ENCODE results near the gene DEPP1. TPM values are rescaled to one million over a fixed set of nuclear protein-coding genes. Genes with fewer than 3 reads are reported as not detected.
A peak's percentile ranks its signal among the peaks of the same experiment; 100 is the strongest.

DEPP1 gene
- total and polyA plus RNA-seq, 2 donors (not counting 1 experiment from before 2014, with no cell fraction given): not detected

- Mint-ChIP-seq H3K9me3 (ENCODE audit: insufficient read depth) (no peaks in the 10 kb centered on the region), H3K27ac (no peak overlapping the region), H3K27me3 (no peaks in the 10 kb centered on the region), H3K4me1 (peaks cover 5% of the 10 kb centered on the region), H3K4me3 (no peak overlapping the region)
- Histone ChIP-seq H3K9me3 (ENCODE audit: control extremely low read depth in 1 of 3, control insufficient read depth in 2 of 3, insufficient read depth in 1 of 3, low read length in 2 of 3) (no peaks in the 10 kb centered on the region), H3K79me2 (ENCODE audit: control insufficient read depth, insufficient read depth, low read length) (no peaks in the 10 kb centered on the region), H3K4me2 (replicated peaks; ENCODE audit: low read depth, low read length, poor library complexity, severe bottlenecking) (no peak overlapping the region), H4K20me1 (ENCODE audit: control insufficient read depth, insufficient read depth, low read length, poor library complexity, severe bottlenecking) (no peaks in the 10 kb centered on the region), H3K27ac (ENCODE audit: low read length in 2 of 2) (no peak overlapping the region), H3K36me3 (replicated peaks in 1 of 2; ENCODE audit: control extremely low read depth in 1 of 2, control insufficient read depth in 1 of 2, extremely low read depth in 1 of 2, insufficient read depth in 2 of 2, low read length in 1 of 2) (no peaks in the 10 kb centered on the region), H3K4me3 (ENCODE audit: control extremely low read depth in 1 of 5, extremely low read depth in 1 of 5, insufficient read depth in 1 of 5, low read depth in 2 of 5, low read length in 4 of 5) (no peak overlapping the region), H3K9ac (ENCODE audit: low read length) (no peak overlapping the region), H3K4me1 (ENCODE audit: control insufficient read depth in 2 of 2, insufficient read depth in 2 of 2, low read length in 2 of 2) (peaks cover 3 to 15% of the 10 kb centered on the region in 2 donors), H2AFZ (ENCODE audit: insufficient read depth, low read depth, low read length, poor library complexity, severe bottlenecking) (peak overlapping the region; percentile 40), H3K27me3 (replicated peaks in 1 of 4; ENCODE audit: control extremely low read depth in 1 of 4, control insufficient read depth in 3 of 4, insufficient read depth in 4 of 4, low read length in 3 of 4) (peaks cover 0 to 9% (median 0%) of the 10 kb centered on the region in 4 experiments)
- POLR2A ChIA-PET: no interaction called here
- CTCF ChIA-PET: interaction anchor here (1.1 to 9.0 kb wide), 2 partner anchors 16 to 47 kb away, joined by 3 to 93 read pairs; no protein-coding TSS in a partner anchor
- ATAC-seq (ENCODE audit: low read depth): no peak
- intact Hi-C loops (cut with micrococcal nuclease): no loop called here
- 96% methylated on average over 12 of the region's 13 CpGs for WGBS (ENCODE audit: insufficient coverage)
- TF ChIP-seq CTCF (IDR thresholded peaks at IDR 0.05) (no peak), EZH2 (IDR thresholded peaks at IDR 0.05; ENCODE audit: borderline replicate concordance, insufficient read depth, low read depth, low read length, poor library complexity, severe bottlenecking) (no peak)
- DNase-seq: no peak
Observed at GRCh38 chr10:44979281-44980191, 927 bp upstream of the DEPP1 start.

- ATAC-seq (ENCODE audit: low read depth) (no peak), DNase-seq (no peak)
- Histone ChIP-seq H3K27ac (ENCODE audit: low read length in 2 of 2) (no peak overlapping the region), H4K20me1 (ENCODE audit: control insufficient read depth, insufficient read depth, low read length, poor library complexity, severe bottlenecking) (no peaks in the 10 kb centered on the region), H3K4me3 (ENCODE audit: control extremely low read depth in 1 of 5, extremely low read depth in 1 of 5, insufficient read depth in 1 of 5, low read depth in 2 of 5, low read length in 4 of 5) (no peak overlapping the region), H3K79me2 (ENCODE audit: control insufficient read depth, insufficient read depth, low read length) (no peaks in the 10 kb centered on the region), H3K4me2 (replicated peaks; ENCODE audit: low read depth, low read length, poor library complexity, severe bottlenecking) (no peak overlapping the region), H3K36me3 (replicated peaks in 1 of 2; ENCODE audit: control extremely low read depth in 1 of 2, control insufficient read depth in 1 of 2, extremely low read depth in 1 of 2, insufficient read depth in 2 of 2, low read length in 1 of 2) (no peaks in the 10 kb centered on the region), H3K27me3 (replicated peaks in 1 of 4; ENCODE audit: control extremely low read depth in 1 of 4, control insufficient read depth in 3 of 4, insufficient read depth in 4 of 4, low read length in 3 of 4) (peaks cover 0 to 9% (median 0%) of the 10 kb centered on the region in 4 experiments), H3K4me1 (ENCODE audit: control insufficient read depth in 2 of 2, insufficient read depth in 2 of 2, low read length in 2 of 2) (peaks cover 16 to 28% of the 10 kb centered on the region in 2 donors), H3K9ac (ENCODE audit: low read length) (no peak overlapping the region), H2AFZ (ENCODE audit: insufficient read depth, low read depth, low read length, poor library complexity, severe bottlenecking) (peak overlapping the region; percentile 40), H3K9me3 (ENCODE audit: control extremely low read depth in 1 of 3, control insufficient read depth in 2 of 3, insufficient read depth in 1 of 3, low read length in 2 of 3) (no peaks in the 10 kb centered on the region)
- 19% methylated on average over 3 of the region's 4 CpGs for WGBS (ENCODE audit: insufficient coverage)
- Mint-ChIP-seq H3K4me1 (peaks cover 18% of the 10 kb centered on the region), H3K9me3 (ENCODE audit: insufficient read depth) (no peaks in the 10 kb centered on the region), H3K27ac (no peak overlapping the region), H3K27me3 (no peaks in the 10 kb centered on the region), H3K4me3 (no peak overlapping the region)
- ChIA-PET CTCF (interaction anchor here (1.0 to 9.0 kb wide), 3 partner anchors 12 to 45 kb away, joined by 3 to 93 read pairs (median 3); no protein-coding TSS in a partner anchor), POLR2A (interaction anchor here (1.3 kb wide), 1 partner anchor 45 kb away, joined by 4 read pairs; no protein-coding TSS in a partner anchor)
- intact Hi-C loops (cut with micrococcal nuclease): no loop called here
- TF ChIP-seq EZH2 (IDR thresholded peaks at IDR 0.05; ENCODE audit: borderline replicate concordance, insufficient read depth, low read depth, low read length, poor library complexity, severe bottlenecking): no peak
- TF ChIP-seq CTCF (IDR thresholded peaks at IDR 0.05): no peak
Observed at GRCh38 chr10:44978213-44978569, 418 bp downstream of the DEPP1 start.
